Neuron (in vitro differentiated cells): ENCODE data around the gene CEP70.

Experiments used
- H2AFZ ChIP-seq: one replicate; pipeline ENCODE4 v1.6.1; 2013; ENCODE audit warnings: low read depth, mild to moderate bottlenecking, inconsistent platforms, low read length, moderate library complexity
- H3K27me3 ChIP-seq: one replicate; pipeline ENCODE4 v1.6.1; 2013; ENCODE audit warnings: low read length; ENCODE audit not compliant: insufficient read depth
- H3K36me3 ChIP-seq: one replicate; pipeline ENCODE4 v1.6.1; 2013; ENCODE audit warnings: low read length; ENCODE audit not compliant: insufficient read depth
- H3K4me1 ChIP-seq: one replicate; pipeline ENCODE4 v1.6.1; 2013; ENCODE audit warnings: low read length; ENCODE audit not compliant: insufficient read depth
- H3K4me3 ChIP-seq: 2 replicates; pipeline ENCODE4 v1.5.1; 2013; ENCODE audit warnings: mild to moderate bottlenecking, low read length, moderate library complexity
- H3K9me3 ChIP-seq: one replicate; pipeline ENCODE4 v1.6.1; 2013; ENCODE audit warnings: low read length

Gene CEP70

GRCh38 chr3:138469874-138470273, 124.2 kb downstream of the CEP70 start:
- no peak overlapping the region for H3K4me3 ChIP-seq
- H3K4me1 ChIP-seq: no peaks in the 10 kb centered on the region
- peaks cover 4% of the 10 kb centered on the region for H3K27me3 ChIP-seq
- no peak overlapping the region for H2AFZ ChIP-seq
- H3K36me3 ChIP-seq: no peaks in the 10 kb centered on the region
- no peaks in the 10 kb centered on the region for H3K9me3 ChIP-seq

DNA sequence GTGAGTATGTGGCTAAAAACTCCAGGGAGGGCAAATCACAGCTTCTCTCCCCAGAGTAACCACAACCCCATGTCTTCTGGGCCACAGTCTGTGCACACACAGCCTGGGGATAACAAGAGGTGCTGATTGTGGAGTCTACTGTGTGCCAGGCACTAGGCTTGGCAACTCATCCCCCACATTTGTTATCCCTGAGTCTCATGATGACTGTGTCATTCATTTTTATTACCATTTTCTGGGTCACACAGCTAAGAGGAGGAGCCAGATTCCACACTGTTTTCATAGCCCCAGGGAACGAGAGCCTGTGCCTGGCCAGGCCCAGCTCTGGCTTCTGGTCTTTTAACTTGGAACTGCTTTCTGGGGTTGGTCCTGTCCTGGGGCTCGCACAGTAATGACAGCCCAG, 125.2 kb downstream of the CEP70 start:
- Histone ChIP-seq H3K4me3 (no peak overlapping the region), H3K27me3 (peaks cover 4% of the 10 kb centered on the region), H2AFZ (no peak overlapping the region), H3K36me3 (no peaks in the 10 kb centered on the region), H3K4me1 (no peaks in the 10 kb centered on the region), H3K9me3 (no peaks in the 10 kb centered on the region)

- Histone ChIP-seq H2AFZ (no peak overlapping the region), H3K36me3 (no peaks in the 10 kb centered on the region), H3K4me3 (no peak overlapping the region), H3K27me3 (peaks cover 4% of the 10 kb centered on the region), H3K4me1 (no peaks in the 10 kb centered on the region), H3K9me3 (no peaks in the 10 kb centered on the region)
Observed at GRCh38 chr3:138468451-138468850, 125.6 kb downstream of the CEP70 start.

DNA sequence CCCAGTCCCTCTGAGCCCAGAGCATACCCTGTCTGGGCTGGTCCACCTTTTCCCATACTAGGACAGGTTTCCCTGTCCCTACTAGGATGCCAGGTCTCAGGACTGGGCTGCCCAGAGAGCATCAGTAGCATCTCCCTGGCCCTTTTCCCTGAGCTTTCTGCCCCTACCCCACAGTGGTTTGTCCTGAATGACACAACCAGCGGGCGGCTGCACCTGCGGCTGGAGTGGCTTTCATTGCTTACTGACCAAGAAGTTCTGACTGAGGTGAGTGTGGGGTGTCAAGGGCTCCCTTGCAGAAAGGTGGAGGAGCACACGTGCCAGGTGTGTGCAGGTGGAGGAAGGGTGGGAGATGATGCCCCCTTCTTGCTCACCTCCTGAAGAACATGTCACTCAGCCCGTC, 126.1 kb downstream of the CEP70 start:
- Histone ChIP-seq H3K36me3 (no peaks in the 10 kb centered on the region), H3K27me3 (peaks cover 4% of the 10 kb centered on the region), H2AFZ (no peak overlapping the region), H3K4me1 (no peaks in the 10 kb centered on the region), H3K9me3 (no peaks in the 10 kb centered on the region), H3K4me3 (no peak overlapping the region)

GRCh38 chr3:138465925-138466324, 128.1 kb downstream of the CEP70 start:
- Histone ChIP-seq H3K9me3 (no peaks in the 10 kb centered on the region), H3K36me3 (no peaks in the 10 kb centered on the region), H3K4me1 (no peaks in the 10 kb centered on the region), H3K4me3 (no peak overlapping the region), H2AFZ (no peak overlapping the region), H3K27me3 (peaks cover 4% of the 10 kb centered on the region)

GRCh38 chr3:138465451-138465850, 128.6 kb downstream of the CEP70 start:
- Histone ChIP-seq H3K4me3 (no peak overlapping the region), H2AFZ (no peak overlapping the region), H3K27me3 (peaks cover 3% of the 10 kb centered on the region), H3K4me1 (no peaks in the 10 kb centered on the region), H3K36me3 (no peaks in the 10 kb centered on the region), H3K9me3 (no peaks in the 10 kb centered on the region)

DNA sequence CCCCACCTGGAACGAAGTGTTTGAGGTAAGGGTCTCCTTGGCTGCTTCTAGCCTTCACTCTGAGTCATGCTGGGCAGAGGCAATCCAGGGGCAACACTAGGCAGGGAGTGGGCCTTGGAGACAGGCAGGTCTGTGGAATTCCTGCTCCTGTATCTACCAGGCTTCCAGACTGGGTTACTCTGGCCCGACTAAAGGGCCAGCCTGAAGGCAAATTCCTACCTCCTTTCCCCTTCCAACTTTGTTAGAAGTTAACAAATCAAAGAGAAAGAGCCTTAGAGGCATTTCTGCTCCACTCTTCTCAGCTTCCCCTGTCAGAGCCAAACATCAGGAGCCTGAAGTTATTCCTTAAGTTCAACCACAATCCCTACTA, 129.6 kb downstream of the CEP70 start:
- no peak overlapping the region for H3K4me3 ChIP-seq
- no peak overlapping the region for H2AFZ ChIP-seq
- no peaks in the 10 kb centered on the region for H3K4me1 ChIP-seq
- H3K36me3 ChIP-seq: no peaks in the 10 kb centered on the region
- no peaks in the 10 kb centered on the region for H3K9me3 ChIP-seq
- H3K27me3 ChIP-seq: peaks cover 2% of the 10 kb centered on the region

DNA sequence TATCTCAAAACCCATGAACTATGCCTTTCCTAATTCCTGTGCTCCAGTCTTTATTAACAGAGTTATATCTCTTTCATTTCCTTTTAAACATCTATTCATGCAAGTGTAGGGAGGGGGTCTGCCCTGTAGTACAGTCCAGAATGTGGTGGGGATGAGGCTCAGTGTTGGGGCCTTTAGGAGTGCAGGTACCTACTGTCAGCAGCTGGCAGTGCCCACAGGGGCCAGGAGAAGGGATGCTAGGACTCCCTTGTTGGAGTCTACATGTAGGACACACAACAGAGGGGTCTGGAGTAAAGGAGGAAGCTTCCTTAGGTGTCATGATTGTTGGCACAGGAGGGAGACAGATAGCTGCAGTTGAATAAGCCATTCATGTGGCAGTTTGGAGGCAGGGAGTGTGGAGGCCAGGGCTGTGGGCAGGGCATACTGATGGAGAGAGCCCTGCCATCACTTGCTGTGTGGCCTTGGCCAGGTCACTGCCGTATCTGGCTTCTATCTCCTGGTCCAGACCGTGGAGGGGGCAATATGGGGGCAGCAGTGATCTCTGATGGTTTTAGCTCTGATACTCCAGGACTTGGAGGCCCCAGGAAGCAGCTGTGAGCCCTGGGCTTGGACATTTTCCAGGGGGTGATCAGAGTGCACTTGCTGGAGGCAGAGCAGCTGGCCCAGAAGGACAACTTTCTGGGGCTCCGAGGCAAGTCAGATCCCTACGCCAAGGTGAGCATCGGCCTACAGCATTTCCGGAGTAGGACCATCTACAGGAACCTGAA, 130.2 kb downstream of the CEP70 start:
- no peaks in the 10 kb centered on the region for H3K4me1 ChIP-seq
- peaks cover 2% of the 10 kb centered on the region for H3K27me3 ChIP-seq
- H2AFZ ChIP-seq: no peak overlapping the region
- no peaks in the 10 kb centered on the region for H3K9me3 ChIP-seq
- H3K36me3 ChIP-seq: no peaks in the 10 kb centered on the region
- H3K4me3 ChIP-seq: no peak overlapping the region

- no peak overlapping the region for H3K4me3 ChIP-seq
- H3K27me3 ChIP-seq: no peaks in the 10 kb centered on the region
- H3K9me3 ChIP-seq: no peaks in the 10 kb centered on the region
- H3K36me3 ChIP-seq: no peaks in the 10 kb centered on the region
- H3K4me1 ChIP-seq: peaks cover 3% of the 10 kb centered on the region
- H2AFZ ChIP-seq: no peak overlapping the region
Observed at GRCh38 chr3:138461896-138462295, 132.2 kb downstream of the CEP70 start.

DNA sequence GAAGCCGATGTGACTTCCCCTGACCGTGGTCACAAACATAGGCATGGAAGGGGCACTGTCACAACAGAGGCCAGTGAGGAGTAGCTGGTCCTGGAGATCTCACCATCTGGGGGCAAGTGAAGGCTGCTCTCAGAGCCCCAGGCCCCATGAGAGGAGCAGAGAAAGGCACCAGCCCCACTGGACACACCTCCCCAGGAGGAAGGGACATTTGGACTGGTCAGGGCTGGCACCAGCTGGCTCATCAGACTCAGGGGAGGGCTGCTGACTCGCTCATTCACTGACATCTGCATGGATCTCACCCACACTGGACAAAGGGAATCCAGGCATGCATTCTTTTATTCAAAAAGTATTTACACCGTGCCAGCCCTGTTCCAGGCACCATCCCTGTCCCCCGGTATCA, 132.8 kb downstream of the CEP70 start:
- no peaks in the 10 kb centered on the region for H3K36me3 ChIP-seq
- no peaks in the 10 kb centered on the region for H3K9me3 ChIP-seq
- no peak overlapping the region for H2AFZ ChIP-seq
- no peak overlapping the region for H3K4me3 ChIP-seq
- H3K27me3 ChIP-seq: no peaks in the 10 kb centered on the region
- peaks cover 3% of the 10 kb centered on the region for H3K4me1 ChIP-seq

DNA sequence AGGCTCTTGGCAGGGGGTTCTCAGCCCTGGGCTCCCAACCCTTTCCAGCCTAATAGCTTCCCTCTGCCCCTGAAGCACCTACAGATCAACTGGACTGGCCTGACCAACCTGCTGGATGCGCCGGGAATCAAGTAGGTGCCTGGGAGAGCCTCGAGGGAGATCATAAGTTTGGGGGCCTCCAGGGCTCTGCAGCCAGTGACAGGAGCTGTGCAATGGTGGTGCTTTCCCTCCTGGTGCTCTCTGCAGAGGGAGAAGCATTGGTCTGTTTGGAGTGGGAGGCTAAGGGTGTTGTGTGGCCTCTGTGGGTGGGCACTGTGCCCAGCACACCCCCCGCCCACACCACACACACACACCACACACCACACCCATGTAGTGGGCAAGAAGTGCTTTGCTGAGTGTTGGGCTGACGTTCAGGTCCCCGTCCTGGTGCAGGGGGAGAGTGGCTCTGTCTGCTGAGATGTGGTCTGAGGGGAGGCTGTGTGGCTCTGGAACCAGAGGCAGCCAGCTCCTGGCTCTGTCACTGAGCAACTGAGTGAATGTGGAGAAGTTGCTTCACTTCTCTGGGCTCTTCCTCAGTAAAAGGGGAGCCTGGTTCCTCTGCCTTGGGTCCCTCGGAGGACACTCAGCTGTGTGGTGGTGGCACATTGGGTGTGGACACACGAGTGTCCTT, 133.4 kb downstream of the CEP70 start:
- H3K4me3 ChIP-seq: no peak overlapping the region
- H2AFZ ChIP-seq: no peak overlapping the region
- H3K27me3 ChIP-seq: no peaks in the 10 kb centered on the region
- no peaks in the 10 kb centered on the region for H3K36me3 ChIP-seq
- H3K9me3 ChIP-seq: no peaks in the 10 kb centered on the region
- H3K4me1 ChIP-seq: peaks cover 3% of the 10 kb centered on the region

DNA sequence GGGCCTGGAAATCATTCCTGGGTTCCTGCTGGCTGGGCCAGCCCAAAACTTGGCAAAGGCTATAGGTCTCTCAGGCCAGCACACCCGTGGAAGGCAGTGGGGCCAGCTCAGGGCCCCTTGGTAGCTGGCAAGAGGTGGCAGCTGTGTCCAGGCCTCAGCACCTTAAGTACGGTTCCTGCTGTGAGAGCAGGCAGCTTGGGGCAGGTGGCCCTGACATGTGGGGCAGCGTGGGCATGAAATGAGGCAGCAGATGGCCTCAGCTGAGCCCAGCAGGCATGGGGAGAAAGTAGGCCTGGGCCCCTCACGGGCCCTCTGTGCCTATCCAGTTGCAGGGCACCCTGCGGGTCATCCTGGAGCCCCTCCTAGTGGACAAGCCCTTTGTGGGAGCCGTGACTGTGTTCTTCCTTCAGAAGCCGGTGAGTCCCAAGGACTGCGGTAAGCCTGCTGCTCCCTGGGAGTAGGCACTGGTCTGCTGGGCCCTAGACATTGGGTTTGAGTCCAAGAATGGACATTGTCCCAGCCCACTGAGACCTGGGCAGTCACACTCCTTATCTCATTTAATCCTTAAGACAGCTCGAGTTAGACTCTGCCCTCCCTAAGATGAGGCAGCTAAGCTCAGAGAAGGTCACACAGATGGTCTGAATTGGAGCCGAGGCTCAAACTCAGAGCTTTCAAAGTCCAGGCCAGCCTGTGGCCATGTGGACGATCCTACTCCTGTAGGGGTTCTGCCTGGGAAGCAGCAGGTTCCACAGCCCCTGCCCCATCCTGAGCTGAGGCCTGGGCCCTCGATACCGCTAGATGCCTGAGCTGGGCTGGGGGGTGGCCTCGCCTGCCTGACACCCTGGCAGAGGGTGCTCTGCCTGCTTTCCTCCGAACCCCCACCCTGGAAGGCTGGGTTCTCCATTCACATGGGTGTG, 134.2 kb downstream of the CEP70 start:
- Histone ChIP-seq H3K9me3 (no peaks in the 10 kb centered on the region), H3K27me3 (no peaks in the 10 kb centered on the region), H3K36me3 (no peaks in the 10 kb centered on the region), H3K4me3 (no peak overlapping the region), H3K4me1 (peaks cover 3% of the 10 kb centered on the region), H2AFZ (no peak overlapping the region)
